ENCODE results near the gene CDK1. TPM values are rescaled to one million over a fixed set of nuclear protein-coding genes. Genes with fewer than 3 reads are reported as not detected.

The CDK1 gene
- total RNA-seq, 1 donor = 5.8 TPM

GRCh38 chr10:60801522-60801921 lies 23.2 kb downstream of the CDK1 start:
- no peaks in the 10 kb centered on the region for H3K36me3 ChIP-seq (ENCODE audit: insufficient read depth, low read length)
- H3K4me2 ChIP-seq (ENCODE audit: insufficient read depth, low read length) = no peak overlapping the region
- no peaks in the 10 kb centered on the region for H3K9me3 ChIP-seq (ENCODE audit: low read depth, low read length)
- H2AFZ ChIP-seq (ENCODE audit: low read length) = no peak overlapping the region
- H3K4me3 ChIP-seq (ENCODE audit: insufficient read depth, low read length) = no peak overlapping the region
- no peak for DNase-seq (ENCODE audit: insufficient read length, low spot score, missing footprints)
- no peaks in the 10 kb centered on the region for H4K20me1 ChIP-seq (ENCODE audit: insufficient read depth, low read length)
- no peak overlapping the region for H3K27ac ChIP-seq (ENCODE audit: low read depth, low read length)
- no peak for TF ChIP-seq CTCF (IDR thresholded peaks at IDR 0.05; ENCODE audit: extremely low read depth, low read depth, low read length)
- no peaks in the 10 kb centered on the region for H3K79me2 ChIP-seq (ENCODE audit: insufficient read depth, low read length)
- no peaks in the 10 kb centered on the region for H3K4me1 ChIP-seq (ENCODE audit: insufficient read depth, low read length)
- no peaks in the 10 kb centered on the region for H3K27me3 ChIP-seq (ENCODE audit: insufficient read depth, low read length)

GRCh38 chr10:60803433-60803832 lies 25.2 kb downstream of the CDK1 start:
- Histone ChIP-seq H3K27me3 (ENCODE audit: insufficient read depth, low read length) (no peaks in the 10 kb centered on the region), H4K20me1 (ENCODE audit: insufficient read depth, low read length) (no peaks in the 10 kb centered on the region), H2AFZ (ENCODE audit: low read length) (no peak overlapping the region), H3K36me3 (ENCODE audit: insufficient read depth, low read length) (no peaks in the 10 kb centered on the region), H3K27ac (ENCODE audit: low read depth, low read length) (no peak overlapping the region), H3K4me1 (ENCODE audit: insufficient read depth, low read length) (no peaks in the 10 kb centered on the region), H3K4me3 (ENCODE audit: insufficient read depth, low read length) (no peak overlapping the region), H3K4me2 (ENCODE audit: insufficient read depth, low read length) (no peak overlapping the region), H3K9me3 (ENCODE audit: low read depth, low read length) (no peaks in the 10 kb centered on the region), H3K79me2 (ENCODE audit: insufficient read depth, low read length) (no peaks in the 10 kb centered on the region)
- no peak for TF ChIP-seq CTCF (IDR thresholded peaks at IDR 0.05; ENCODE audit: extremely low read depth, low read depth, low read length)
- no peak for DNase-seq (ENCODE audit: insufficient read length, low spot score, missing footprints)

DNA sequence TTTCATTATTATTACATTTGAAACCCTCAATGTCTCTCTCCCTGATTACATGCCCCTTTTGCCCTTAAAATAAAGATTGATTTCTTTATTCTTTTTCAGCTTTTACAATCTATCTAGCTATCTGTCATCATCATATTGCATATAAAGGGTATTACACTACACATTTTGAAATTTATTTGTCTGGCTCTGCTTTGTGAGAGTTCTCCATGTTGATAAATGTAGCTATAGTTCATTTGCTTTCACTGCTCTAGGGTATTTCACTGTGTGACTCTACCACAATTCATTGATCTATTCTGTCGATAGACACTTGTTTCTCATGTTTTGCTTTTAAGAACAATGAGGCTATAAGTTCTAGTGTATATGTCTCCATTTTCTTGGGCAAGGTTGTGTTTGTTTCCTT lies 25.6 kb downstream of the CDK1 start:
- Histone ChIP-seq H3K4me2 (ENCODE audit: insufficient read depth, low read length) (no peak overlapping the region), H3K27ac (ENCODE audit: low read depth, low read length) (no peak overlapping the region), H3K36me3 (ENCODE audit: insufficient read depth, low read length) (no peaks in the 10 kb centered on the region), H3K79me2 (ENCODE audit: insufficient read depth, low read length) (no peaks in the 10 kb centered on the region), H2AFZ (ENCODE audit: low read length) (no peak overlapping the region), H3K27me3 (ENCODE audit: insufficient read depth, low read length) (no peaks in the 10 kb centered on the region), H3K4me1 (ENCODE audit: insufficient read depth, low read length) (peaks cover 2% of the 10 kb centered on the region), H3K4me3 (ENCODE audit: insufficient read depth, low read length) (no peak overlapping the region), H4K20me1 (ENCODE audit: insufficient read depth, low read length) (no peaks in the 10 kb centered on the region), H3K9me3 (ENCODE audit: low read depth, low read length) (no peaks in the 10 kb centered on the region)
- TF ChIP-seq CTCF (IDR thresholded peaks at IDR 0.05; ENCODE audit: extremely low read depth, low read depth, low read length) = no peak
- no peak for DNase-seq (ENCODE audit: insufficient read length, low spot score, missing footprints)

DNA sequence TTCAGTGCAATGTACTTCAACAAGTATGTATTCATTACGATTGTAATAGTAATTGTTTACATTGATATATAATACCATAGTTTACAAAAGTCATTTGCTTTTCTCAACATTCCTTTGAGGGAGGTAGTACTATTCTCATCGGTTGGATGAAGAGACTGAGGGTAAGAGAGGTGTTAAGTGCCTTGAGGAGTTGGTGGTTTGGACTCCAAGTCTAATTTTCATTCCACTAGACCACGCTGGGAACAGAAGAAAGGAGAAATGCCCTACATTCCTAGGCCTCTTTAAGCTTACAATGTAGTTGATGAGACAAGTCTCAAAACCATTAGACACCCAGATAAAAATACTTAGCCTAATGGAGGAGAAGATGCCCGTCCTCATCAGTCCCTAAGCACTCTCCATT lies 28.6 kb downstream of the CDK1 start:
- Histone ChIP-seq H3K4me1 (ENCODE audit: insufficient read depth, low read length) (peaks cover 22% of the 10 kb centered on the region), H3K27me3 (ENCODE audit: insufficient read depth, low read length) (no peaks in the 10 kb centered on the region), H2AFZ (ENCODE audit: low read length) (no peak overlapping the region), H3K79me2 (ENCODE audit: insufficient read depth, low read length) (no peaks in the 10 kb centered on the region), H3K36me3 (ENCODE audit: insufficient read depth, low read length) (no peaks in the 10 kb centered on the region), H4K20me1 (ENCODE audit: insufficient read depth, low read length) (no peaks in the 10 kb centered on the region), H3K4me2 (ENCODE audit: insufficient read depth, low read length) (no peak overlapping the region), H3K9me3 (ENCODE audit: low read depth, low read length) (no peaks in the 10 kb centered on the region), H3K27ac (ENCODE audit: low read depth, low read length) (no peak overlapping the region), H3K4me3 (ENCODE audit: insufficient read depth, low read length) (no peak overlapping the region)
- no peak for DNase-seq (ENCODE audit: insufficient read length, low spot score, missing footprints)
- TF ChIP-seq CTCF (IDR thresholded peaks at IDR 0.05; ENCODE audit: extremely low read depth, low read depth, low read length) = no peak

All from osteoblast (primary cell).